ENCODE measurements around the gene H3-3A.

Gene H3-3A

GRCh38 chr1:226050133-226050532 is 12.4 kb upstream of the H3-3A start:
- no peak for TF ChIP-seq CTCF (IDR thresholded peaks at IDR 0.05; ENCODE audit: low read depth, low read length, missing control alignments)
- no peak overlapping the region for H3K4me3 ChIP-seq (replicated peaks; ENCODE audit: low read depth, low read length)
- DNase-seq (ENCODE audit: extremely low read depth, low read depth), result no peak

- no peak for DNase-seq (ENCODE audit: extremely low read depth, low read depth)
- H3K4me3 ChIP-seq (replicated peaks; ENCODE audit: low read depth, low read length), result no peak overlapping the region
- no peak for TF ChIP-seq CTCF (IDR thresholded peaks at IDR 0.05; ENCODE audit: low read depth, low read length, missing control alignments)
Observed at GRCh38 chr1:226051365-226051764, 11.2 kb upstream of the H3-3A start.

- H3K4me3 ChIP-seq (replicated peaks; ENCODE audit: low read depth, low read length), result no peak overlapping the region
- no peak for DNase-seq (ENCODE audit: extremely low read depth, low read depth)
- no peak for TF ChIP-seq CTCF (IDR thresholded peaks at IDR 0.05; ENCODE audit: low read depth, low read length, missing control alignments)
Observed at GRCh38 chr1:226052061-226052460, 10.5 kb upstream of the H3-3A start.

GRCh38 chr1:226054519-226055327 is 7.8 kb upstream of the H3-3A start:
- no peak overlapping the region for H3K4me3 ChIP-seq (replicated peaks; ENCODE audit: low read depth, low read length)
- DNase-seq (ENCODE audit: extremely low read depth, low read depth), result no peak
- TF ChIP-seq CTCF (IDR thresholded peaks at IDR 0.05; ENCODE audit: low read depth, low read length, missing control alignments), result no peak

- DNase-seq (ENCODE audit: extremely low read depth, low read depth), result no peak
- no peak for TF ChIP-seq CTCF (IDR thresholded peaks at IDR 0.05; ENCODE audit: low read depth, low read length, missing control alignments)
- no peak overlapping the region for H3K4me3 ChIP-seq (replicated peaks; ENCODE audit: low read depth, low read length)
Observed at GRCh38 chr1:226059709-226060108, 2.8 kb upstream of the H3-3A start.

- no peak overlapping the region for H3K4me3 ChIP-seq (replicated peaks; ENCODE audit: low read depth, low read length)
- TF ChIP-seq CTCF (IDR thresholded peaks at IDR 0.05; ENCODE audit: low read depth, low read length, missing control alignments), result no peak
- DNase-seq (ENCODE audit: extremely low read depth, low read depth), result no peak
Observed at GRCh38 chr1:226060427-226060826, 2.1 kb upstream of the H3-3A start.

Data from HFF-Myc (cell line).